ENCODE data around the gene BRD1.
"Not testable (repeated sequence)": the region's sequence is repeated elsewhere in the genome, so short reads cannot be mapped to it uniquely, and the experiment has no call there.

The BRD1 gene

GRCh38 chr22:49767355-49768062, 60.2 kb downstream of the BRD1 start:
- no peak for DNase-seq

GRCh38 chr22:49765951-49766350, 61.7 kb downstream of the BRD1 start:
- no peak for DNase-seq

- DNase-seq = no peak
Observed at GRCh38 chr22:49765091-49765771, 62.4 kb downstream of the BRD1 start.

GRCh38 chr22:49764127-49764581, 63.5 kb downstream of the BRD1 start:
- DNase-seq = no peak

- DNase-seq = no peak
Observed at GRCh38 chr22:49763696-49764095, 64.0 kb downstream of the BRD1 start.

GRCh38 chr22:49763138-49763537, 64.5 kb downstream of the BRD1 start:
- no peak for DNase-seq

- DNase-seq = not testable (repeated sequence)
Observed at GRCh38 chr22:49762571-49762970, 65.1 kb downstream of the BRD1 start.

- DNase-seq = no peak
Observed at GRCh38 chr22:49761836-49762235, 65.8 kb downstream of the BRD1 start.

GRCh38 chr22:49760630-49761571, 66.8 kb downstream of the BRD1 start:
- DNase-seq = no peak

GRCh38 chr22:49760280-49760629, 67.4 kb downstream of the BRD1 start:
- DNase-seq = no peak

GRCh38 chr22:49756676-49757075, 71.0 kb downstream of the BRD1 start:
- DNase-seq = no peak

- DNase-seq = no peak
Observed at GRCh38 chr22:49756201-49756600, 71.5 kb downstream of the BRD1 start.

- no peak for DNase-seq
Observed at GRCh38 chr22:49755631-49756001, 72.1 kb downstream of the BRD1 start.

- no peak for DNase-seq
Observed at GRCh38 chr22:49754696-49755630, 72.7 kb downstream of the BRD1 start.

- DNase-seq = no peak
Observed at GRCh38 chr22:49753961-49754695, 73.5 kb downstream of the BRD1 start.

GRCh38 chr22:49753276-49753890, 74.3 kb downstream of the BRD1 start:
- DNase-seq = no peak

GRCh38 chr22:49752598-49753091, 75.0 kb downstream of the BRD1 start:
- DNase-seq = no peak

- no peak for DNase-seq
Observed at GRCh38 chr22:49751966-49752597, 75.6 kb downstream of the BRD1 start.

GRCh38 chr22:49751318-49751965, 76.2 kb downstream of the BRD1 start:
- no peak for DNase-seq
